AG04450 (cell line): ENCODE measurements around the gene NELFE. TPM values are rescaled to one million over a fixed set of nuclear protein-coding genes. Genes with fewer than 3 reads are reported as not detected.
A peak's percentile ranks its signal among the peaks of the same experiment; 100 is the strongest.
"Not testable (repeated sequence)": the region's sequence is repeated elsewhere in the genome, so short reads cannot be mapped to it uniquely, and the experiment has no call there.

Experiments used
- CTCF ChIA-PET: fragments of 300-600, 350-600 bp; formaldehyde crosslinking; extraction: SDS; loops from one replicate; lab custom pipeline; 2022; ENCODE audit warnings: antibody characterized with exemption, inconsistent platforms; lab: Charles Lee
- POLR2A ChIA-PET: fragments of 350-600 bp; formaldehyde crosslinking; extraction: SDS; loops from one replicate; lab custom pipeline; 2021; ENCODE audit warnings: antibody characterized with exemption, inconsistent platforms; lab: Yijun Ruan, JAX
- DNase-seq: peaks from one replicate; pipeline ENCODE4 v3.0.0-alpha.2; 2011; ENCODE audit warnings: low read depth, low spot score
- H3K27ac ChIP-seq: one replicate; pipeline ENCODE4 v1.5.1; 2012; ENCODE audit warnings: low read depth, low read length, control low read depth
- H3K27me3 ChIP-seq: one replicate; pipeline ENCODE4 v1.6.0; 2012; ENCODE audit warnings: low read length; ENCODE audit not compliant: control insufficient read depth, insufficient read depth
- H3K4me3 ChIP-seq: 2 replicates; pipeline ENCODE4 v1.5.1; 2011; ENCODE audit warnings: mild to moderate bottlenecking, low read depth, low read length, control low read depth
- H3K9me3 ChIP-seq: 2 replicates; pipeline ENCODE4 v1.5.1; 2012; ENCODE audit warnings: low read length; ENCODE audit not compliant: control insufficient read depth, insufficient read depth
- CTCF ChIP-seq: IDR thresholded peaks from 2 replicates; pipeline ENCODE4 v1.5.1; 2011; ENCODE audit warnings: low read depth, low read length, control low read depth, inconsistent platforms
- polyA plus RNA-seq: library from polyadenylated mRNA; depleted of rRNA; stranded (reverse); fragments of >200 nt; gene quantifications from 2 replicates; pipeline ENCODE4 v1.2.3, GENCODE V29; 2011

Gene NELFE
- polyA plus RNA-seq, 1 experiment: 51.4 TPM

DNA sequence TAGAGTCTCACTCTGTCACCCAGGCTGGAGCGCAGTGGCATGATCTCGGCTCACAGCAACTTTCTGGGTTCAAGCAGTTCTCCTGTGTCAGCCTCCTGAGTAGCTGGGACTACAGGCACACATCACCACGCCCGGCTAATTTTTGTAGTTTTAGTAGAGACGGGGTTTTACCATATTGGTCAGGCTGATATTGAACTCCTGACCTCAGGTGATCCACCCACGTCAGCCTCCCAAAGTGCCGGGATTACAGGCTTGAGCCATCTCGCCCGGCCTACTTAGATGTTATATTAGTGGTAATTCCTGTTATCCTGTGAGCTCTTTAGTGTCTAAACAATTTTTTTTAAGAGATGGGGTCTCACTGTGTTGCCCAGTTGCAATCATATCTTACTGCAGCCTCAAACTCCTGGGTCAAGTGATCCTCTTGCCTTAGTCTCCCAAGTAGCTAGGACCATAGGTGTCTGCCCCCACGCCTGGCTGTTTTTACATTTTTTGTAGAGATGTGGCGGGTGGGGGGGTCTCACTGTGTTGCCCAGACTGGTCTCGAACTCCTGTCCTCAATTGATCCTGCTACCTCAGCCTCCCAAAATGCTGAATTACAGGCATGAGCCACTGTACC lies 19.2 kb upstream of the NELFE start:
- H3K27ac ChIP-seq: no peak overlapping the region
- CTCF ChIA-PET: interaction anchor here (0.7 kb wide), 1 partner anchor 88 kb away, joined by 5 read pairs; no protein-coding TSS in a partner anchor
- H3K27me3 ChIP-seq: no peaks in the 10 kb centered on the region
- no peak overlapping the region for H3K4me3 ChIP-seq
- POLR2A ChIA-PET: no interaction called here
- DNase-seq: no peak
- no peak for TF ChIP-seq CTCF
- no peaks in the 10 kb centered on the region; the same call in 1 of the 2 replicates for H3K9me3 ChIP-seq

DNA sequence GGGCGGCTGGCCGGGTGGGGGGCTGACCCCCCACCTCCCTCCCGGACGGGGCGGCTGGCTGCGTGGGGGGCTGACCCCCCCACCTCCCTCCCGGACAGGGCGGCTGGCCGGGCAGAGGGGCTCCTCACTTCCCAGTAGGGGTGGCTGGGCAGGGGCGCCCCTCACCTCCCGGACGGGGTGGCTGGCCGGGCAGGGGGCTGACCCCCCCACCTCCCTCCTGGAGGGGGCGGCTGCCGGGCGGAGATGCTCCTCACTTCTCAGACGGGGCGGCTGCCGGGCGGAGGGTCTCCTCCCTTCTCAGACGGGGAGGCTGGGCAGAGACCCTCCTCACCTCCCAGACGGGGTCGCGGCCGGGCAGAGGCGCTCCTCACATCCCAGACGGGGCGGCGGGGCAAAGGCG lies 17.3 kb upstream of the NELFE start:
- DNase-seq, H3K9me3 ChIP-seq, H3K27ac ChIP-seq, H3K27me3 ChIP-seq, POLR2A ChIA-PET, H3K4me3 ChIP-seq: not testable (repeated sequence)
- CTCF ChIA-PET: interaction anchor here (0.7 kb wide), 2 partner anchors 82 to 1255 kb away, joined by 4 to 9 read pairs; no protein-coding TSS in a partner anchor

- POLR2A ChIA-PET: interaction anchor here (1.7 to 2.7 kb wide), 2 partner anchors 14 to 21 kb away, joined by 5 to 10 read pairs; partner anchors contain the start of genes NELFE and SKIC2
- CTCF ChIA-PET: interaction anchor here (1.0 to 1.3 kb wide), 4 partner anchors 20 to 272 kb away, joined by 3 to 4 read pairs (median 4); no protein-coding TSS in a partner anchor
- peak overlapping the region; percentile 98 for H3K27ac ChIP-seq
- no peaks in the 10 kb centered on the region for H3K27me3 ChIP-seq
- no peaks in the 10 kb centered on the region; the same call in 1 of the 2 replicates for H3K9me3 ChIP-seq
- H3K4me3 ChIP-seq: peak overlapping the region; percentile 96
- TF ChIP-seq CTCF: no peak
- DNase-seq: no peak
Observed at GRCh38 chr6:31972709-31973350, 14.1 kb upstream of the NELFE start.

- Histone ChIP-seq H3K9me3 (no peaks in the 10 kb centered on the region; the same call in 1 of the 2 replicates), H3K4me3 (peak within 1 kb of the TSS; percentile 96), H3K27ac (peak within 1 kb of the TSS; percentile 98), H3K27me3 (no peaks in the 10 kb centered on the region)
- peak; percentile 94 for DNase-seq
- TF ChIP-seq CTCF: no peak
- POLR2A ChIA-PET: interaction anchor here (0.6 to 2.7 kb wide), 8 partner anchors 13 to 319 kb away, joined by 3 to 10 read pairs (median 3); partner anchors contain the start of genes BAG6, NELFE and SKIC2
- CTCF ChIA-PET: interaction anchor here (0.8 to 1.3 kb wide), 4 partner anchors 20 to 147 kb away, joined by 3 to 4 read pairs (median 4); no protein-coding TSS in a partner anchor
Observed at GRCh38 chr6:31971993-31972708, 13.4 kb upstream of the NELFE start, which contains the start of gene DXO. TSS of gene DXO (minus strand) at chr6:31972138. CDS start at chr6:31971675, 463 bp downstream.
